AG04450 (cell line): ENCODE results near the gene MSANTD2. TPM values are rescaled to one million over a fixed set of nuclear protein-coding genes. Genes with fewer than 3 reads are reported as not detected.

Experiments
- CTCF ChIA-PET: fragments of 300-600, 350-600 bp; formaldehyde crosslinking; extraction: SDS; loops from one replicate; lab custom pipeline; 2022; ENCODE audit warnings: antibody characterized with exemption, inconsistent platforms; lab: Charles Lee
- POLR2A ChIA-PET: fragments of 350-600 bp; formaldehyde crosslinking; extraction: SDS; loops from one replicate; lab custom pipeline; 2021; ENCODE audit warnings: antibody characterized with exemption, inconsistent platforms; lab: Yijun Ruan, JAX
- DNase-seq: peaks from one replicate; pipeline ENCODE4 v3.0.0-alpha.2; 2011; ENCODE audit warnings: low read depth, low spot score
- H3K27ac ChIP-seq: one replicate; pipeline ENCODE4 v1.5.1; 2012; ENCODE audit warnings: low read depth, low read length, control low read depth
- H3K27me3 ChIP-seq: one replicate; pipeline ENCODE4 v1.6.0; 2012; ENCODE audit warnings: low read length; ENCODE audit not compliant: control insufficient read depth, insufficient read depth
- H3K4me3 ChIP-seq: 2 replicates; pipeline ENCODE4 v1.5.1; 2011; ENCODE audit warnings: mild to moderate bottlenecking, low read depth, low read length, control low read depth
- H3K9me3 ChIP-seq: 2 replicates; pipeline ENCODE4 v1.5.1; 2012; ENCODE audit warnings: low read length; ENCODE audit not compliant: control insufficient read depth, insufficient read depth
- CTCF ChIP-seq: IDR thresholded peaks from 2 replicates; pipeline ENCODE4 v1.5.1; 2011; ENCODE audit warnings: low read depth, low read length, control low read depth, inconsistent platforms
- polyA plus RNA-seq: library from polyadenylated mRNA; depleted of rRNA; stranded (reverse); fragments of >200 nt; gene quantifications from 2 replicates; pipeline ENCODE4 v1.2.3, GENCODE V29; 2011

The MSANTD2 gene
- polyA plus RNA-seq, 1 experiment = 9.8 TPM

GRCh38 chr11:124729571-124729970 lies 70.6 kb downstream of the MSANTD2 start:
- ChIA-PET CTCF (interaction anchor here (0.6 kb wide), 1 partner anchor 41 kb away, joined by 3 read pairs; no protein-coding TSS in a partner anchor), POLR2A (no interaction called here)
- Histone ChIP-seq H3K4me3 (no peak overlapping the region), H3K9me3 (no peaks in the 10 kb centered on the region), H3K27me3 (no peaks in the 10 kb centered on the region), H3K27ac (no peak overlapping the region)
- DNase-seq = no peak
- no peak for TF ChIP-seq CTCF

GRCh38 chr11:124728134-124728533 lies 72.1 kb downstream of the MSANTD2 start:
- peaks cover 5% of the 10 kb centered on the region for H3K27me3 ChIP-seq
- no peak for DNase-seq
- no peak overlapping the region for H3K27ac ChIP-seq
- CTCF ChIA-PET = interaction anchor here (1.0 kb wide), 1 partner anchor 148 kb away, joined by 3 read pairs; no protein-coding TSS in a partner anchor
- TF ChIP-seq CTCF = no peak
- POLR2A ChIA-PET = no interaction called here
- no peaks in the 10 kb centered on the region for H3K9me3 ChIP-seq
- H3K4me3 ChIP-seq = no peak overlapping the region

GRCh38 chr11:124727474-124727873 lies 72.7 kb downstream of the MSANTD2 start:
- no peak for TF ChIP-seq CTCF
- H3K4me3 ChIP-seq = no peak overlapping the region
- POLR2A ChIA-PET = no interaction called here
- H3K27me3 ChIP-seq = peaks cover 5% of the 10 kb centered on the region
- no peaks in the 10 kb centered on the region for H3K9me3 ChIP-seq
- CTCF ChIA-PET = interaction anchor here (1.0 kb wide), 1 partner anchor 149 kb away, joined by 3 read pairs; no protein-coding TSS in a partner anchor
- no peak for DNase-seq
- no peak overlapping the region for H3K27ac ChIP-seq

- ChIA-PET CTCF (interaction anchor here (0.6 to 1.2 kb wide), 4 partner anchors 112 to 674 kb away, joined by 3 to 4 read pairs (median 3); no protein-coding TSS in a partner anchor), POLR2A (no interaction called here)
- Histone ChIP-seq H3K9me3 (no peaks in the 10 kb centered on the region), H3K27me3 (peaks cover 15% of the 10 kb centered on the region), H3K27ac (no peak overlapping the region), H3K4me3 (no peak overlapping the region)
- no peak for DNase-seq
- no peak for TF ChIP-seq CTCF
Measured at GRCh38 chr11:124725719-124726105, 74.5 kb downstream of the MSANTD2 start.

GRCh38 chr11:124724979-124725718 lies 75.1 kb downstream of the MSANTD2 start:
- Histone ChIP-seq H3K4me3 (no peak overlapping the region), H3K27me3 (peaks cover 20% of the 10 kb centered on the region), H3K9me3 (no peaks in the 10 kb centered on the region), H3K27ac (no peak overlapping the region)
- POLR2A ChIA-PET = interaction anchor here (0.6 kb wide), 1 partner anchor 20 kb away, joined by 3 read pairs; no protein-coding TSS in a partner anchor
- no peak for DNase-seq
- CTCF ChIA-PET = interaction anchor here (0.5 to 1.2 kb wide), 5 partner anchors 14 to 674 kb away, joined by 3 to 5 read pairs (median 4); partner anchors contain the start of gene NRGN
- no peak for TF ChIP-seq CTCF
